HG03103 (cell line): ENCODE results near the gene CADPS.

Experiments used
- ATAC-seq: cut with Tn5 transposase; IDR thresholded peaks from one replicate; pipeline ENCODE4 v1.9.1; 2021; ENCODE audit warnings: low read depth; ENCODE audit not compliant: unreplicated experiment

Gene CADPS

DNA sequence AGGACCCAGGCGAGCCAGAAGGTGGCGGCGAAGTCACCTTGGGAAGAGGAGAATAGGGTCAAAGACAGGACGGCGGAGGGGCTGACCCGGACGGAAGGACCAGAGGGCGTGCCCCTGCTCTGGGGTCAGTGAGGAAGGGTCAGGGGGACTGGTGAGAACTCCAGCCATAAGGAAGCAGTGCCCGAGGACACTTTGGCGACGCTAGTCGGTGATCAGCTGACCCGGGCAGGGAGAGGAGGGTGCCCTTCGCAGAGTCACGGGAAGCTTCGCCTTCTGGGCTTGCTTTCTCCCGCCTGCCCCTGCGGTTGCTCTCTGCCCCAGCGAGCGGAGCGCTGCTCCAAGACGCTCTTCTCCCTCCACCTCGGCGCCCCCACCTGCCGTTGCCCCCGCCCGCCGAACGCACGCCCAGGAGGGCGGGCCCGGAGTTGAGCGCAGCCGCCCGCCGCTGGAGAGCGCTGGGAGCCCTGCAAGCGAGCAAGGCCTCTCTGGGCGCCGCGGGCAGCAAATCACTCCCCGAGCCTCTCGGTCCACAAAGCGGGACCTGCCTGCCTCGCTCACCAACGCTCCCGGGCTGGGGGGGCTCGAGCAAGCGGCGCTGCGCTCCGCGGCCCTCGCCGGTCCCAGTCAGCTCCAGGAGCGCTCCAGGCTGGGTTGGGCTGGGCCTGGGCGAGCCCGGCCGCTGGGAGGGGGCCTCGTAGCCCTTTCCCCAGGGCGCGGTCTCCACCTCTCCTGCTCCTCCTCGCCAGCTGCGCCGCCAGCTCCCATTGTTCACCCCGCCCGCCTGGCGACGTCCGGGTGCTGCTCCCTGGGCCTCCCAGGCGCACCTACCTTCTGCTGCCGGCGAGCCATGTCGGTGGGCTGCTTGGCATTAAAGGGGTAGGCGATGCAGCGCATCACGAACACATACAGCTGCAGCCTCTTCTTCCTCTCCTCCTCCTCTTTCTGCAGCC lies 1.2 kb downstream of the CADPS start:
- ATAC-seq, result no peak

GRCh38 chr3:62873451-62873760 lies 1.8 kb downstream of the CADPS start:
- no peak for ATAC-seq

GRCh38 chr3:62872318-62872717 lies 2.9 kb downstream of the CADPS start:
- no peak for ATAC-seq

DNA sequence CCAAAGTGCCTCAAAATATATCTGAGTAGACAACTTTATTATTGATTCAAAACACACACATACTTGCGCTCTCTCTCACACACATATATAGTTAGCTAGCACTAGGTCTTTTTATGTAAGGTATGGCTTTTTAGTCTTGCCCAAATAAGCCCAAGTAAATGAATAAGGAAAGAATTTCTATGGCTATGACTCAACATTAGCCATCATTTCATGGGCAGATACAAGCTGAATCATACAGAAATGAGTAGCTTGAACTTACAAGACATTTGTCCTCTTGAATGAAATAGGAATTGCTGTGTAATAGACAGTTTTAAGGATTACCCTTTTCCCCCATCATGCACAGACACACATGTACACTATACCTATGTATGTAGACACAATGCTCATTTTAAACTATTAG lies 4.9 kb downstream of the CADPS start:
- ATAC-seq, result no peak

DNA sequence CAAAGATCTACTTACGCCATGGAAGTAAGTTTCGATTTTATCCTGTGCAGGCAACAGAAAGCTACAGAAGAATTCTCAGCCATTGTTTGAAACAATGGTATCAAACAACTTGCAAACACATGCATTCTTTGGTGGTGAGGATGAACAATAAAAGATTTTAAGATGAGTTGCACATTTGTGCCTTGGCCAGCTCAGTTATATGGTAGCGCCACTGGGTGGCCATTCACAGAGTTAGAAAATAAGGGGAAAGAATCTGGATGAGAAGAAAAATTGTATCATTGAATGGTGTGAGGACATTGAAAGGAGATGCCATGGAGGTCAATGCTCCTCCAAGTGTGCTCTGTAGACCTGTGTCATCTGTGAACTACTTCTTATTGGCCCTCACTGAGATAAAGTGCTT lies 11.6 kb downstream of the CADPS start:
- no peak for ATAC-seq

DNA sequence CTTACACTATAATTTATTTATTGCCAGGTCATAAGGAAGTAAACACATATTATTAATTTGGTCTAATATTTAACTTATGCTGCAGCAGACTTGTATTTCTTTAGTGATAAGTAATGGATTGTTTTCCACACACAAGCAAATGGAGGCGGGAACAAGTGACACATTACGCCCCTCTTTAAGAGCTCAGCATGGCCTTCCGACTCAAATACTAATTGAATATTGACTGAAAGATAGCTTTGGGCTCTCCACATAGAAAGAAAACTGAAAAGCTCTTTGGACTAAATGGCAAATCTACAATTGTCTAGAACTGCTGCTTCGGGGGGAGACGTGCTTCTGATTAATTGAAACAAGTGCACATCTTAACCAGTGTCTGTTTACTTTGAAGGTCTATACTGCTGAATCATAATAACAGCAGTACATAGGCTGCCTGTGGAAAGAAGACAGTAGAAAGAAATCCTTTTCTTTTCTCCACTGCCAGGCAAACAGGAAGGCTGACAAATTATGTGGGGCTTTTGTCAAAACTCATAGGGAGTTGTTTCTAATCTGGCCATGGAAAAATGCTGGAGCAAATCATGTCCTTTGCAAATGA lies 15.9 kb downstream of the CADPS start:
- ATAC-seq, result no peak

DNA sequence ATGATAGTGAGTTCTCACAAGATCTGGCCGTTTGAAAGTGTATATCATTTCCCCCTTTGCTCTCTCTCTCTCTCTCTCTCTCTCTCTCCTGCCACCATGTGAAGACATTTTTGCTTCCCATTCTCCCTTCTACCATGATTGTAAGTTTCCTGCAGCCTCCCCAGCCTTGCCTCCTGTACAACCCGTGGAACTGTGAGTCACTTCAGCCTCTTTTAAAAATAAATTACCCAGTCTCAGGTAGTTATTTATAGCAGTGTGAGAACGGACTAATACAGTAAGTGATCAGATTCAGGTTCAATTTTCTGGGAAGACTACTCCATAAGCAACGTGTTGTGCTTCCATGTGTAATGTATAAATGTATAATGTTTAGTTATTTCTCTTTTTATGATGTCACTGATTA lies 29.2 kb downstream of the CADPS start:
- ATAC-seq, result no peak

DNA sequence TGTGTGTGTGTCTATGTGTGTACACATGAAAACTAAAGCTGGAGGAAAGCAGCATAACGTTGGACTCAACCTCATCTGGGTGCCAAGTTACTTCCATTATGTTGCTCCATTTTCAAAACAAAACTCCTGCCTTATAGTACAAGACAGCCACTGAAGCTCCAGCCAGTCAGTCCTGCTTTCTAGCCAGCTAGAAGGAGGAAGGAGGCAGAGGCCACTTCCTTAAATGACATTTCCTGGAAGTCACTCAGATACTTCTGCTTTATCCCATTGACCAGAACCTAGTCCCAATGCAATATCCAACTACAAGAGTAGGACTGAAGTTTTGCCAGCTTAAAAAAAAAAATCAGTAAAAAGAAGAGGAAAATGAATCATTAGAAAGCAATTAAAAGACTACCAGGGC lies 31.7 kb downstream of the CADPS start:
- no peak for ATAC-seq

- ATAC-seq, result no peak
Observed at GRCh38 chr3:62839748-62840147, 35.5 kb downstream of the CADPS start.

- no peak for ATAC-seq
Observed at GRCh38 chr3:62837145-62837787, 38.0 kb downstream of the CADPS start.

DNA sequence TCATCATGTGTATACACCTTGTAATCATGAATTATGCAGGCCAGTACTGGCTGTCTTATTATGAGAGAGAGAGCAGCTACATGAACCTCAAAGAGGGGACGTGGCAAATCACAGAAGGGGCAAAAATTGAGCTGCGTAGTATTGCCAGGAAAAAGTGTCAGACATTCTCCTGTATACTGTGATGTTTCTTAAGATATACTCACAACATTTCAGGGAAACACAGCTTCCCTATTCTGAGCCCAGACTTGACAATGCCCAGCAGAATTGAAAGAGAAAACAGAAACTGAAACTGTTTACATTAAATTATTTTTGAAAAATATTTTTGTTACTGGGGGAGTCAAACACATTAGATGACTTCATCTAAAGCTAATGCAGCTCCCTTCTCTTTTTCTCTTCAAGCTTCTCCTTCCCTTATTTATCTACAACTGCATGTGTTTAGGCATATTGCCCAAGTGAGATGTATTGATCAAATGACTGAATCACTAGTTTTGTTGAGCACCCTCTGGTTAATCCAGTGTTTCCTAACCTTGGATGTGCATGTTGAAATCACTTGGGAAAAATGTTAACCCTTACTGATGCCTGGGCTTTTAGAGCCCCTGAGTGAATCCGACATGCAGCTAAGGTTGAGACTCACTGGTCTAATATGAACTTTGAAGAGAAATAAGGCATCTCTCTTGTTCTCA lies 39.5 kb downstream of the CADPS start:
- peak; percentile 72 for ATAC-seq

DNA sequence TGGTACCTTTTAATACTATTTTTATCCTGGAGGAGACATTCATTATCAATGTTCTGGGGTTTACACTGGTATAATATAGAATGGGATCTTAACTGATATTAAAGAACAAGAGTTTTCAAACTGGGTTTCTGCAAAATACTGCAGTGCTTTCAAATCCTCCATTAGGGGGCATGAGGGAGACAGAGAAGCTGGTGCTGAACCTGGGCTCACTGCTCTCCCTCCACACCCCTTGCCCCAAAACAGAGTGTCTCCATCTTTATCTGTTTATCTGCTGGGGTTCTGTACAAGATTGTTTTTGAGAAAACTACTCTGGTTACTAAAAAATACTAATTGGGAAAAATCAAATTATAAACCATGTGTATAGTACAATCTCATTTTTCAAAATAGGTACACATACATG lies 41.7 kb downstream of the CADPS start:
- no peak for ATAC-seq

DNA sequence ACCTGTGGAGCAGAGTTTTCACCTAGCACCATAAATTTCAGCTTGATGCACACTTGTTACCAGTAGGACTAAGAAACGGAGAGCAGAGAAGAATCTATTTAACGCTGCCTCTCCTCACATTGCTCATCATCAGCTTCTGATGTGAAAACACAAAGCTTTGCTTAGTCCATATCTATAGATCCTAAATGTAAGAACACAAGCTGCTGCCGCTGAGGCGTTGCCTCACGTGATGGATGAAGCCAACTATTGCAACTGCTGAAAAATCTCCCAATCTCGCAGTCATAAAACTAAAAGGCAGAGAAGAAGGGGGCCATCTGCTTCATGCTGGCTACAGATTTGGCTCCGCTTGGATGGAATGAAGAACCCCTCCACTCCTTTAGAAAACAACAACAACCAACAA lies 42.7 kb downstream of the CADPS start:
- no peak for ATAC-seq

- ATAC-seq, result no peak
Observed at GRCh38 chr3:62830727-62831322, 44.4 kb downstream of the CADPS start.

- ATAC-seq, result no peak
Observed at GRCh38 chr3:62827550-62827949, 47.7 kb downstream of the CADPS start.

DNA sequence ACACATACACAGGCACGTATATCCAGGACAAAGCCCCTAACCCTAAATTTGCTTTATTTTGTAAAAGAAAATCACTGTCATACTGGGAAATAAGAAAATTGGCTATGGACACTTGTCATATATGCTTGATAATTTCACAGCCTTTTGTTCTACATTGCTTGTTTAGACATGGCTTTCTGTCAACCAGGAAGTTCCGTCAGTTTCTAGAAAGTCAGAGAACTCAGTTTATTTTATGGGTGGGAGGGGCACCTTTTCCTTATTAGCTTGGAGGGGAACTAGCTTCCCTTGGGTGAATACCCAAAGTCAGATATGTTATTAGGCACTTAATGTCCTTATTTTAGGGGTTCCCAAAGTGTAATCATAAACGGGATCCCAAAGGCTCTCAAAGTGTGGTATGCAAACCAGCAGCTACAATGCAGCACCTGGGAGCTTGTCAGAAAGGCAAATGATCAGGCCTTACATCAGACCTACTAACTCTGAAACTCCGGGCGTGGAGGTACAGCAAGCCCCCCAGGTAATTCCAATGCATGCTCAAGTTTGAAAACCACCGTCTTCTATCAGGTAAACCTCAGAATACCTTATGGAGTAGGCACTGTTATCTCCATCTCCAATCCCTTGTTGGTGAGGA lies 50.1 kb downstream of the CADPS start:
- ATAC-seq, result no peak

DNA sequence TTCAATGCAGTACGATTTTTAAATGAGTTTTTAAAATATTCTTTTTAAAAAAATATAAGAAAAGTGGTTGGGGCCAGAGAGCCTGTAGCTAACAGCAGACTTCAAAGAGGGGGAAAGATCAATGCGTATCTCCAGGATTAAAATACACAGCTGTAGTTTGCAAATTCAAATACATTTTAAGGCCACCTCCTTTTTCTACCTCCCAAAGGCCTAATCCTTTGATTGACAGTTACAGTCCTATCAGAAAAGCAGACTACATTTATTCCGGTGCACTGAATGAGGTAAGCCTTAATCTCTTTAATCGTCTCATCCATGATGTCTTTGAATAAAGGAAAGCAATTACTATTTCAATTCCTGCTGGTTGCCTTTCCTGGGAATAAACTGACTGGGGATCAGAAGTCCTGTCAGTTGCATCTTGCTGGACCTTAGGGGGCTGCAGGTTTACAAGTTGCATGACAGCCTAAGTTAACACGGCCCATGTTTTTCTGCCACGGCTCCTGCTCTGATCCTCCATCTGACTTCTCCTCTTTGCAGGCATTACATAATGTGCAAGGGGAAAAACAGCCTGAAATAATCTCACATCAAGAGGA lies 51.7 kb downstream of the CADPS start:
- no peak for ATAC-seq

DNA sequence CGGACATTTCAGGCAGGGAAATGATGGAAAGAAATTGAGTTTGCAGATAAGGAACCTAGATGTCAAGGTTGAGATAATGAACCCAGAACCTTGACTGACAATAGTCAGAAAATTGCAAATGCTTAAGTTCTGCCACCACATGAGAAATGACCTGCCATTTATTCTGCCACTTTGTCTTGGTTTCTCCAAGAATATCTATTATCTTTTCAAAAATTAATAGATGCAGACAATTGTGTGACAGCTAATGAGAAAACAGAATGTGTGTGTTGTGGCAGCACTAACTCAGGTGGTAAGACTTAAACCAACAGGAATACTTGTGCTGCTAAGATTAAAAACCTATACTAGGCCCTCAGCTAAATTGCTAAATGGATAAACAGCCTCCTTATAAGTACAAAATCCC lies 52.3 kb downstream of the CADPS start:
- ATAC-seq, result no peak

DNA sequence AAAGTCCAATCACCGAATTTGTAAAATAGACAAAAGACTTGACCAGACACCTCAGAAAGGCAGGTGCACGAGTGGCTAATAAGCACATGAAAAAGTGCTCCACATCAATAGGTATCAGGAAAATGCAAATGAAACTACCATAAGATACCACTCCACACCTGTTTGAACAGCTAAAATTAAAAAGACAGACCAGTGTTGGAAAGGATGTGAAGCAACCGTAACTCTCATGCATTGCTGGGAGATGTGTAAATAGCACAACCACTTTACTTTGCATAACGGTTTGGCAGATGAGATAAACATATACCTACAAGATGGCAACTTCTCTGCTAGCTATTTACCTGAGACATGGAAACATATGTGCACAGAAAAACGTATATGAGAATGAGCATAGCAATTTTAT lies 56.9 kb downstream of the CADPS start:
- ATAC-seq, result peak; percentile 85

- no peak for ATAC-seq
Observed at GRCh38 chr3:62817678-62818077, 57.5 kb downstream of the CADPS start.
